Measurements from ENCODE around the gene MTOR.

DNA sequence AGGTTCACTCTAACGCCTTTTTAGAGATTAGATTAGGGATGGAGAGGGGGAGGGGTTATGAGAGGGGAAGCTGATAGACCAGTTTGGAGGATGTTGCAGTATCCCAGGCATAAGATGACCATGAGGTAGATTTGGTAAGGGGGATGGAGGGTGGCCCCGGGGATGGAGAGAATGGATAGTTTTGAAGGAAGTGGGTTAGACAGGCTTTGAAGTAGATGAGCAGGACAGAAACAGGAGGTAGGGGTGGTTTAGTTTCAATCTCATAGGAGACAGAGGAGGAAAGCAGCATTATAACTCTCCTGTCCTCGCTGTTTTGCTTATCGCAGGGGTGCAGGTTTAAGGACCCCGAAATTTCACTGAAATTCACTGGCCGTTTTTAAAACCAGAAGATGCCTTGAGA lies 22.4 kb upstream of the MTOR start:
- TF ChIP-seq TAF1 (IDR thresholded peaks at IDR 0.05; ENCODE audit: low read depth, low read length) (no peak), POLR2AphosphoS5 (IDR thresholded peaks at IDR 0.05; ENCODE audit: low read depth, low read length) (no peak), EP300 (IDR thresholded peaks at IDR 0.05; ENCODE audit: borderline replicate concordance in 1 of 2, low read depth in 2 of 2, low read length in 2 of 2) (no peak)

Measured in H1 (cell line).